Stimulated activated CD4-positive, alpha-beta T cell treated with anti-CD3 and anti-CD28 coated beads, Interleukin-15, amount 100 ng/mL, for 48 hours (primary cell): ENCODE measurements around the gene LYRM1.
A peak's percentile ranks its signal among the peaks of the same experiment; 100 is the strongest.
"Not testable (repeated sequence)": the region's sequence is repeated elsewhere in the genome, so short reads cannot be mapped to it uniquely, and the experiment has no call there.

Experiments
- DNase-seq, 2 donors: peaks; one replicate each; pipeline ENCODE4 v3.0.0-alpha.2; 2020; ENCODE audit warnings: low read depth in 2 of 2

The LYRM1 gene

GRCh38 chr16:20937736-20938135 is 37.2 kb downstream of the LYRM1 start:
- no peak for DNase-seq

DNA sequence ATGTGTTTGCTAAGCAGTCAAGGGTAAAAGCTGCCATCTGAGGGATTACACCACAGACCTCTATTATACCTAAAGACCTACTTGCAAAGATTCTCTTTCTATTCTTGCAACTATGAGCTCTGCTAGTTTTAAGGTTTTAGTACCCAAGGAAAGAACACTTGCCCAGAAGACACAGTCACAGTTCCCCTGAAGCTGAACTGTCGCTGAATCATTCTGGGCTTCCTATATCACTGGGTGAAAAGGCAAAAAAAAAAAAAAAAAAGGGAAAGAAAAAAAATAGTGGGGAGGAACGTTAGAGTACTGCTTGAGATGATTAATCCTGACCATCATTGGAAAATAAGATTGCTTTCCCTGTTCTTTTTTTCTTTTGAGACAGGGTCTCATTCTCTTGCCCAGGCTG is 37.9 kb downstream of the LYRM1 start:
- peak in 1 of 2 donors; percentile 2 for DNase-seq

- DNase-seq, result no peak
These were observed 39.0 kb downstream of the LYRM1 start for GRCh38 chr16:20939611-20940010.

DNA sequence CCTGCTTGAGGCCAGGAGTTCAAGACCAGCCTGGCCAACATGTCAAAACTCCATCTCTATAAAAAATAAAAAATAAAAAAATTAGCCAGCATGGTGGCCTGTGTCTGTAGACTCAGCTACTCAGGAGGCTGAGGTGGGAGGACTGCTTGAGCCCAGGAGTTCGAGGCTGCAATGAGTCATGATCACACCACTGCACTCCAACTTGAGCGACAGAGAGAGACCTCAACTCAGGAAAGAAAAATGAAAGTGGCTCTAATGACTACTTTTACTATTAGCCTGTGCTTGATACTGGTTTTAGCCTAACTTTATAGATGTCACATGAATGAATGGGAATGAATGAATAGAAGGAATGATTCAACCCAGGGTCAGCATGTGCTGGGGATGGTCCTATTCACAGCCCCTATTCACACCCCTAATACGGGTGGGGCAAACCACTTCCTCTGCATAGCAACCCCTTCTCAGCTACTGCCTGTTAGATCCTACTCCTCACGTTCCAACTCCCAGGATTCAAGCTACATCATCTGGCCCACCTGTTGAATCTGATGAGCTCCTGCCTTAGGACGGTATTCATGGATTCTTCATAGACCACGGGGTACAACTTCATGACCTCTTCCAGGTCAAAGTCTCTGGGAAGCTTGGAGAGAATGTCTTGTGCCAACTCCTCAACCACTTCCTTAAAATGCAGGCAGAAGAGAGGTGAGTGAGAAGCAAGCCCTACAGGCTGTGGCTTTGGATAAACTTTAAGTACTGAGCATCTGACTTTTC is 40.5 kb downstream of the LYRM1 start:
- DNase-seq, result peak in 1 of 2 donors; percentile 4

- DNase-seq, result no peak
These were observed 41.0 kb downstream of the LYRM1 start for GRCh38 chr16:20941636-20941926.

- DNase-seq, result no peak
These were observed 41.7 kb downstream of the LYRM1 start for GRCh38 chr16:20942256-20942655.

- DNase-seq, result peak; percentile 57 to 59
These were observed 44.4 kb downstream of the LYRM1 start for GRCh38 chr16:20944861-20945574.

DNA sequence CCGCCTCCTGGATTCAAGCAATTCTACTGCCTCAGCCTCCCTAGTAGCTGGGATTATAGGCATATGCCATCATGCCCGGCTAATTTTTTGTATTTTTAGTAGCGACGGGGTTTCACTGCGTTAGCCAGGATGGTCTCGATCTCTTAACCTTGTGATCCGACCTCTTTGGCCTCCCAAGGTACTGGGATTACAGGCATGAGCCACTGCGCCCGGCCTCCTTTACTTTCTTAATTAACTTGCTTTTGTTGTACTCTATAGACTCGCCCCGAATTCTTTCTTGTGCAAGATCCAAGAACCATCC is 45.0 kb downstream of the LYRM1 start:
- not testable (repeated sequence) for DNase-seq

DNA sequence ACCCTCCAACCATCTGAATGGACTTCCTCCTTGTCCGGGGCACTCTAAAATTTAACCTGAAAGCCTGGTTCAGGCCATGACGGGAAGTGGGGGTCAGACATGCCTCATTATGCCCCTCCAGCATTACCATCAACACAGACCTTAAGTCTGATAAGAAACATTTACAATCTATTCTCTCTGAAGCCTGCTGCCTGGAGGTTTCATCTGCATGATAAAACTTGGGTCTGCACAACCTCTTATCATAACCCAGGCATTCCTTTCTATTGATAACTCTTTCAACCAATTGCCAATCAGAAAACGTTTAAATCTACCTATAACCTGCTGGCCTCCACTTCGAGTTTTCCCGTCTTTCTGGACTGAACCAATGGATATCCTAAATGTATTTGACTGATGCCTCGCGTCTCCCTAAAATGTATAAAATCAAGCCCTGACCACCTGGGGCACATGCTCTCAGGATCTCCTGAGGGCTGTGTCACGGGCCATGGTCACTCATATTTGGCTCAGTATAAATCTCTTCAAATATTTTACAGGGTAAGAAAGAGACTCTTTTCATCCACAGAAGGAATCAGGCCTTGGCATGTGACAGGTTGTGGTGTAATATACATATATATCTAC is 45.6 kb downstream of the LYRM1 start:
- DNase-seq, result no peak

DNA sequence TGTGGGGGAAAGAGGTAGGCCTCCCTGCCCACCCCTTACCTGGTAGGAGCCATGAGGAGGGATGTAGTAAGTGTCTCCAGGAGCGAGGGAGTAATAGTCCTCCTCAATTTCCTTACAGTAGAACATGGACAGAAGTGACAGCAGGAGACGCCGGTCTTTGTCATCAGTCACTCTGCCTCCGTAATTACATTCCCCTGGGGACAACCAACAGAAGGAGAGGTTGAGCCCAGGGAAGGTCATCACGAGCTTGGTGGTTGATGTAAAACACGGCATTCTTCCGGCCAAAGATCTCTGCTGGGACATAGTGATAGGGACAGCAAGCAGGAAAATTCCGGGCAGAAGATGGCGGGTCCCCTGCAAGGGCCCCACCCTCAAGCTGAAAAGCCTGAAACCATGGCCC is 47.9 kb downstream of the LYRM1 start:
- DNase-seq, result no peak

DNA sequence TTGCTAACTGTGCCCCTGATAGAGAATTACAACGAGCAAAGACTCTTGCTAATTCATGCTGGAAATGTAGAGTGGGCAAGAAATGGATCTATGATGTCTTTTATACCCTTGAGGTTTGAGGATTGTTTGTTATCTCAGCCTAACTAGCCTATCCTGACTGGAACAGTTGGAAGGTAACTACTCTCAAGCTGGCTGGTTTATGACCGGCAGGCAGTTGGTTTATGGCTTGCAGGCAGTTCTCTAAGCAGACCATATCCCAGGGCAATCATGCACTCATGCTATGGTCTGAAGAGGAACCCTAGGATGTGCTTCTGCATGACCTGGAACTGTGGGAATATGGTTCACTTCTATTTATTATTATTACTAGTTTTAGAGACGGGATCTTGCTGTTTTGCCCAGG is 49.1 kb downstream of the LYRM1 start:
- no peak for DNase-seq

- no peak for DNase-seq
These were observed 49.7 kb downstream of the LYRM1 start for GRCh38 chr16:20950294-20950693.

GRCh38 chr16:20952139-20952920 is 51.8 kb downstream of the LYRM1 start:
- DNase-seq, result no peak

DNA sequence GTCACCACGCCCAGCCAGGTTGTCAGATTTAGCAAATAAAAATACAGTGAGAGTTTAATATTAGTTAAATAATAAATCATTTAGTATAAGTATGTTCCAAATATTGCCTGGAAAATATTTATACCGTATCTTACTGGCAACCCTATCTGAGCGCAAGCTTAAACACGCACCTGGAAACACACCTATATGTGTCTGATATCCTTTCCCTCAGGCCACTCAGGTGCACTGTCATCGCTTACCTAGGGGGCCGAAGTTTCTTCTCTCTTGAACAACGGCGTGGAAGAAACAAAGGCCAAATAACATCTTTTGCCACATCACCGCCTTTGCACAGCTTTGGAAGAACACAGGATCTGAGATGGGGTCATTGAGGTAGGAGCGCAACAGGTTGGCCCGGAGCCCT is 54.0 kb downstream of the LYRM1 start:
- DNase-seq, result no peak

DNA sequence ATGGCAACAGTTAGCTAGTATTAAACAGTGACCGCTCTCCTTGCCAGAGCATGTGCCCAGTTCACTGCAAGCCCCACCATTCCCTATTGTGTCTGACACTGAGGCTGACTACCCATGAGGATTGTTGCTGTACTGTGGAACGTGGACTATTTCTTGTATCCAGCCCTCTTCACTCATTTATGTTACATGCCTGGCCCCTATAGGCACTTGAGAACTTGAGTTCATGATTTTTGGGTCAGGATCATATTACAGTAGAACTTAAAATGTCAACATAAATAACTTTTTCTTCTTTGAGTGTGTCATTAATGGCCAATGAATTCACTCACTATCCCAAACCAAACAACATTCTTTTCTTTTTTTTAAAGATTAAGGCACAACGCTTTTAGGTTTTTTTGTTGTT is 55.7 kb downstream of the LYRM1 start:
- no peak for DNase-seq

DNA sequence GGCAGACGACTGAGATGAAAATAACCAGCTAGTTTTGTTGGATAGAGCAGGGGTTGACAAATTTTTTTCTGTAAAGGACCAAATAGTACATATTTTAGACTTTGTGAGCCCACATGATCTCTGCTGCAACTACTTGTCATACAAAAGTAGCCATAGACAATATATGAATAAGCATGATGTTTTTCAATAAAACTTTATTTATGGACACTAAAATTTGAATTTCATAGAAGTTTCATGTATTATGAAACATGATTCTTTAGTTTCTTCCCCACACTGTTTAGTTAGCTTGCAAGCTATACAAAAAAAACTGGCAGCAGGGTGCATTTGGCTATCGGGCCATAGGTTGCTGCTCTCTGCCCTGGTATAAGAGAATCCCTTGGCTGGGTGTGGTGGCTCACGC is 56.6 kb downstream of the LYRM1 start:
- no peak for DNase-seq

DNA sequence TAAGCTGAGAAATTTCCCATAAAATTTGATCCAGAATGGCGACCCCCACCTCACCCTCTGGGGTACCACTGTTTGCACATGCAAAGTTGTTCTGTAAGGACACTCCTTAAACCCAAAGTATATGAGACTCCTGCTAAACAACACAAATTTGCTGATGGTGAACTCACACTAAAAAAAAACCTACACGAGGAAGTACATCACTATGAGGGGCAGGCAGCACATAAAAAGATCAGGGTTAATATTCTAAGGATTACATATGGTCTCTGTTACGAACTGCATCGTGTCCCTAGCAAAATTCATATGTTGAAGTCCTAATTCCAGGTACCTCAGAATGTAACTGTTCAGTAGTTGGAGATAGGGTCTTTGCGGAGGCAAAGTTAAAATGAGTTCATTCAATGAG is 60.3 kb downstream of the LYRM1 start:
- DNase-seq, result no peak

DNA sequence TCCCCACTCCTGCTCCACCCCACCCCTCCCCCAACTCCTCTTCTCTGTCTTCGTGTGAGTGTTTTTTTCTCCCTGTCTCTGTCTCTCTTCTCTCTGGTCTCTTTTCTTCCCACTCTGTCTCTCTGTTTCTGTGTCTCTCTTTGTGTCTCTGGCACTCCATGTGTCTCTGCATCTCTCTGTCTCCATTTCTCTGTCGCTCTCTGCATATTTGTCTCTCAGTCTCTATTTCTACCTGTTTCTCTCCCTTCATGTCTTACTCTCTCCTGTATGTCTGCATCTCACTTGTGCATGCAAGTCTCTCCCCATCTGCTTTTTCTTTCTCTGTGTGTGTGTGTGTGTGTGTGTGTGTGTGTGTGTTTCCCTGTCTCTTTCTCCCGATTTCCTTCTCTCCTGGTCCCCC is 68.2 kb downstream of the LYRM1 start:
- DNase-seq, result no peak

DNA sequence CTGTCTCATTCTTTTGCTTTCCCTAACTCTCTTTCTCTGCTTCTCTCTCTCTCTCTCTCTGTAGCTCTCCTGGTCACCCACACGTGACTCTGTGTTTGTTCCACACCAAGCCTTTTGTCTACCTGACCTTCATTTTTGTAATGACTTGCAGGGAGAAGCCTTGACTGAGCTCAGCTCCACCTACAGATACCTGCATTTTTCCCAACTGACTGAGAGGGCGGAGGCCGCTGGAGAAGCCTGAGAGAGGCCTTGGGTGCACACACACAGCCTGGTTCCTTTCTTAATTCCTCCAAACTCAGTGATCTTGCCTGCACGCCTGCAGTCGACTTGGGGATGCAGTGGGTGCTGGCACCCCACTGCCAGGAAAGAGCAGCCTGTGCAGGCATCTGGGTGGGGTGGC is 68.8 kb downstream of the LYRM1 start:
- DNase-seq, result no peak

DNA sequence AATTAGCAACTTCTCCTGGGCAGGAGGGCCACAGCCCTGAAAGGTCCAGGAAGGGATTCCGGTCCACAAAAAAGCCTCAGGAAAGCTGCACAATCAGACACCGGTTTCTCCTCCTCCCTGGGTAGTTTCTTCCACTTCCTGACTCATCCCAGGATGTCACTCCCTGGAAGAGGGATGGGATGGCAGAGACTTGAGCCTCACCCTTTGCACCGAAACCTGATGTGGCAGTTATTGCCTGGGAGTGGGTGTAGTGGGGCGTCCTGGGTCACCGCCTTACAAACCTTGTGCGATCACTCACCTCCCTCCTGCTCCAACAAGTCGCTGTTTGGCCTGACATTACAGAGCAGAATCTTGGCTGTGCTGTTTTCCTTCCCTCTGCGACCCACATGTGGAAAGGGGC is 70.8 kb downstream of the LYRM1 start:
- DNase-seq, result no peak

- DNase-seq, result not testable (repeated sequence)
These were observed 72.6 kb downstream of the LYRM1 start for GRCh38 chr16:20973201-20973600.
